Measurements from ENCODE around the gene RSPH3. TPM values are rescaled to one million over a fixed set of nuclear protein-coding genes. Genes with fewer than 3 reads are reported as not detected.
A peak's percentile ranks its signal among the peaks of the same experiment; 100 is the strongest.

The RSPH3 gene
- total and polyA plus RNA-seq, 4 donors, result 4.4 to 16.8 (median 9.7) TPM

DNA sequence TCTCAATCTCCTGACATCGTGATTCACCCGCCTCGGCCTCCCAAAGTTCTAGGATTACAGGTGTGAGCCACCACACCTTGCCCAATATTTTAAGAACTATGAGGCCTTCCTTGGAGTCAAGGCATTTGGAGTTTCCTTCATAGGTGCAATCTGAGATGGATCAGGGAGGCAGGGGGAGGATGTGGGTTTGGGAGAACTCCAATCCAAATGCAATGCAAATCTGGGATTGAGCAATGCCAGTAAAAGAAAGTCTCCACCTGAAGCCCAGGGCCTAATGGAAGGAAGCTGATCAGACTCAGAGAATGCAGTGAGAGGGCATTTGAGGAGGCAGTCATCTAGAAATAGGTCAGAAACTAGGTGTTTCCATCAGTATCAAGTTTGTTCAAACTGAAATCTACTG lies 21.2 kb downstream of the RSPH3 start:
- Histone ChIP-seq H3K27me3 (ENCODE audit: control insufficient read depth in 3 of 3, insufficient read depth in 3 of 3, low read length in 2 of 3) (no peaks in the 10 kb centered on the region), H3K4me3 (no peak overlapping the region), H3K27ac (ENCODE audit: low read depth in 1 of 2, low read length in 1 of 2) (no peak overlapping the region), H3K36me3 (ENCODE audit: control insufficient read depth in 4 of 4, insufficient read depth in 4 of 4, low read length in 4 of 4) (peaks cover 3 to 7% (median 5%) of the 10 kb centered on the region in 4 donors), H3K9ac (ENCODE audit: insufficient read depth in 1 of 2, low read length in 2 of 2) (no peak overlapping the region), H3K4me1 (ENCODE audit: control insufficient read depth in 5 of 5, insufficient read depth in 5 of 5, low read length in 5 of 5) (no peaks in the 10 kb centered on the region), H3K9me3 (ENCODE audit: control insufficient read depth in 4 of 4, insufficient read depth in 3 of 4, low read length in 3 of 4) (no peaks in the 10 kb centered on the region)
- ATAC-seq (ENCODE audit: insufficient read depth, low FRiP score) (no peak), DNase-seq (no peak)
- WGBS, 2 donors, result 96 to 100% methylated on average over 3 of the region's 3 CpGs
- TF ChIP-seq, protein P1, sequence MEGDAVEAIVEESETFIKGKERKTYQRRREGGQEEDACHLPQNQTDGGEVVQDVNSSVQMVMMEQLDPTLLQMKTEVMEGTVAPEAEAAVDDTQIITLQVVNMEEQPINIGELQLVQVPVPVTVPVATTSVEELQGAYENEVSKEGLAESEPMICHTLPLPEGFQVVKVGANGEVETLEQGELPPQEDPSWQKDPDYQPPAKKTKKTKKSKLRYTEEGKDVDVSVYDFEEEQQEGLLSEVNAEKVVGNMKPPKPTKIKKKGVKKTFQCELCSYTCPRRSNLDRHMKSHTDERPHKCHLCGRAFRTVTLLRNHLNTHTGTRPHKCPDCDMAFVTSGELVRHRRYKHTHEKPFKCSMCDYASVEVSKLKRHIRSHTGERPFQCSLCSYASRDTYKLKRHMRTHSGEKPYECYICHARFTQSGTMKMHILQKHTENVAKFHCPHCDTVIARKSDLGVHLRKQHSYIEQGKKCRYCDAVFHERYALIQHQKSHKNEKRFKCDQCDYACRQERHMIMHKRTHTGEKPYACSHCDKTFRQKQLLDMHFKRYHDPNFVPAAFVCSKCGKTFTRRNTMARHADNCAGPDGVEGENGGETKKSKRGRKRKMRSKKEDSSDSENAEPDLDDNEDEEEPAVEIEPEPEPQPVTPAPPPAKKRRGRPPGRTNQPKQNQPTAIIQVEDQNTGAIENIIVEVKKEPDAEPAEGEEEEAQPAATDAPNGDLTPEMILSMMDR (IDR thresholded peaks at IDR 0.05; ENCODE audit: control extremely low read depth, extremely low read depth), result no peak

DNA sequence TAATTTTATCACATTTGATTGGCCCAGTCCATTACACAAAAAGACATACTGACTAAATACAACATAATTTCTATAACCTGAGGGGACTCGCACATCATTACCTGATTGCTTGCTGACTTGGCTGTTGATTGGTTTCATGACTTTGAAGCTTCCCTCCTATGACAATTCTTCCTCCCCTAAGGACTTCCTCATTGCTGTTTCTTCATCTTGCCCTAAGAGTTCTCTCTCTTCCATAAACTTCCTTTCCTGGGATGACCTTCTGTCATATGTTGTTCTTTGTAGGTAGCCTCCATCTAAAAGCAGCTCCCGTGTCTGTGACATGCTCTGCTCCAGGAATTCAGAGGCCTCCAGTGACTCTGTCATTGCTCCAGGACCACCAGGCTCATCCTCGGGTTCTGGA lies 22.6 kb downstream of the RSPH3 start:
- Histone ChIP-seq H3K9ac (ENCODE audit: insufficient read depth in 1 of 2, low read length in 2 of 2) (no peak overlapping the region), H3K4me1 (ENCODE audit: control insufficient read depth in 5 of 5, insufficient read depth in 5 of 5, low read length in 5 of 5) (no peaks in the 10 kb centered on the region), H3K36me3 (ENCODE audit: control insufficient read depth in 4 of 4, insufficient read depth in 4 of 4, low read length in 4 of 4) (peaks cover 3 to 7% (median 5%) of the 10 kb centered on the region in 4 donors), H3K4me3 (no peak overlapping the region), H3K27me3 (ENCODE audit: control insufficient read depth in 3 of 3, insufficient read depth in 3 of 3, low read length in 2 of 3) (no peaks in the 10 kb centered on the region), H3K9me3 (ENCODE audit: control insufficient read depth in 4 of 4, insufficient read depth in 3 of 4, low read length in 3 of 4) (no peaks in the 10 kb centered on the region), H3K27ac (ENCODE audit: low read depth in 1 of 2, low read length in 1 of 2) (no peak overlapping the region)
- 83 to 87% methylated on average over 3 of the region's 3 CpGs for WGBS, 2 donors
- ATAC-seq (ENCODE audit: insufficient read depth, low FRiP score), result no peak
- TF ChIP-seq, protein P1 (IDR thresholded peaks at IDR 0.05; ENCODE audit: control extremely low read depth, extremely low read depth), result no peak
- DNase-seq, result no peak

- 28 to 33% methylated on average over 4 of the region's 4 CpGs for WGBS, 2 donors
- no peaks in the 10 kb centered on the region for H3K4me1 ChIP-seq (ENCODE audit: control insufficient read depth in 5 of 5, insufficient read depth in 5 of 5, low read length in 5 of 5)
- no peak overlapping the region for H3K27ac ChIP-seq (ENCODE audit: low read depth in 1 of 2, low read length in 1 of 2)
- H3K4me3 ChIP-seq, result no peak overlapping the region
- H3K36me3 ChIP-seq (ENCODE audit: control insufficient read depth in 4 of 4, insufficient read depth in 4 of 4, low read length in 4 of 4), result peaks cover 1 to 14% (median 4%) of the 10 kb centered on the region in 4 donors
- peak in 2 of 3 donors; percentile 73 to 82 for DNase-seq
- ATAC-seq (ENCODE audit: insufficient read depth, low FRiP score), result no peak
- TF ChIP-seq, protein P1 (IDR thresholded peaks at IDR 0.05; ENCODE audit: control extremely low read depth, extremely low read depth), result peak; percentile 57
- H3K9ac ChIP-seq (ENCODE audit: insufficient read depth in 1 of 2, low read length in 2 of 2), result no peak overlapping the region
- H3K27me3 ChIP-seq (ENCODE audit: control insufficient read depth in 3 of 3, insufficient read depth in 3 of 3, low read length in 2 of 3), result no peaks in the 10 kb centered on the region
- peaks cover 0 to 10% (median 5%) of the 10 kb centered on the region in 4 donors for H3K9me3 ChIP-seq (ENCODE audit: control insufficient read depth in 4 of 4, insufficient read depth in 3 of 4, low read length in 3 of 4)
Measured at GRCh38 chr6:158972241-158973233, 27.5 kb downstream of the RSPH3 start.
